ENCODE data around the gene CBLN1. TPM values are rescaled to one million over a fixed set of nuclear protein-coding genes. Genes with fewer than 3 reads are reported as not detected.

The CBLN1 gene
- total RNA-seq, 1 experiment from 2014 or later = not detected

- Histone ChIP-seq H2AFZ (ENCODE audit: low read depth, low read length, poor library complexity, severe bottlenecking) (no peak overlapping the region), H3K9ac (ENCODE audit: low read length) (no peak overlapping the region), H3K4me2 (ENCODE audit: low read length) (no peak overlapping the region), H3K4me1 (ENCODE audit: control insufficient read depth in 1 of 2, insufficient read depth in 2 of 2, low read length in 2 of 2) (no peaks in the 10 kb centered on the region), H3K79me2 (ENCODE audit: insufficient read depth, low read length) (no peaks in the 10 kb centered on the region), H3K36me3 (ENCODE audit: control insufficient read depth in 1 of 2, insufficient read depth in 2 of 2, low read length in 2 of 2) (no peaks in the 10 kb centered on the region), H3K9me3 (ENCODE audit: control insufficient read depth in 1 of 2, insufficient read depth in 1 of 2, low read depth in 1 of 2, low read length in 2 of 2) (no peaks in the 10 kb centered on the region), H3K9me2 (ENCODE audit: insufficient read depth) (no peaks in the 10 kb centered on the region), H3K27me3 (ENCODE audit: insufficient read depth, low read length) (peaks cover 15% of the 10 kb centered on the region; the same call in 1 of the 2 replicates), H4K20me1 (ENCODE audit: insufficient read depth) (no peaks in the 10 kb centered on the region), H3K4me3 (replicated peaks in 1 of 2; ENCODE audit: low read depth in 1 of 2, low read length in 2 of 2) (no peak overlapping the region), H3K27ac (ENCODE audit: low read depth, low read length) (no peak overlapping the region)
- DNase-seq (ENCODE audit: low read depth, low spot score) (no peak), ATAC-seq (no peak)
- ChIA-PET POLR2A (no interaction called here), CTCF (no interaction called here), RAD21 (ENCODE audit: low non-redundant PET in 1 of 2, low total read pairs in 2 of 2, uncharacterized antibody in 2 of 2, unreplicated experiment in 2 of 2) (no interaction called here)
- TF ChIP-seq POLR2AphosphoS5 (IDR thresholded peaks at IDR 0.05; ENCODE audit: low read depth, low read length) (no peak), CBX3 (IDR thresholded peaks at IDR 0.05; ENCODE audit: low read depth) (no peak), EZH2 (IDR thresholded peaks at IDR 0.05) (no peak), ZFX (IDR thresholded peaks at IDR 0.05) (no peak), EZH2phosphoT487 (IDR thresholded peaks at IDR 0.05; ENCODE audit: borderline replicate concordance) (no peak), SIN3A (IDR thresholded peaks at IDR 0.05; ENCODE audit: low read depth) (no peak), REST (IDR thresholded peaks at IDR 0.05; ENCODE audit: low read depth) (no peak), ELF1 (IDR thresholded peaks at IDR 0.05; ENCODE audit: borderline replicate concordance, low read depth) (no peak), JUND (IDR thresholded peaks at IDR 0.05) (no peak)
- intact Hi-C loops (cut with micrococcal nuclease) = loop anchor here (10.0 kb wide), 1 partner anchor 395 kb away; no protein-coding TSS in a partner anchor
- no TSS peak for BruUV-seq (replicated peaks)
Observed at GRCh38 chr16:49259330-49259729, 22.3 kb downstream of the CBLN1 start.
